WTC11 (cell line): ENCODE results near the gene TRAPPC10.

Source experiments
- ATF3 ChIP-seq: sonication (generic); formaldehyde crosslinking; conservative IDR thresholded peaks from 2 replicates; pipeline ENCODE4 v1.8.1; 2022; ENCODE audit warnings: mild to moderate bottlenecking, missing genetic modification reagents
- ATF6 ChIP-seq: sonication (generic); formaldehyde crosslinking; IDR thresholded peaks from 2 replicates; pipeline ENCODE4 v1.8.1; 2023; ENCODE audit warnings: mild to moderate bottlenecking, missing genetic modification reagents
- CTCF ChIP-seq: fragments of 200-600 bp; IDR thresholded peaks from 2 replicates; pipeline ENCODE4 v1.8.0; 2022; ENCODE audit warnings: antibody characterized with exemption
- E2F5 ChIP-seq: sonication (generic); formaldehyde crosslinking; IDR thresholded peaks from 2 replicates; pipeline ENCODE4 v1.8.1; 2022; ENCODE audit warnings: mild to moderate bottlenecking, moderate library complexity, missing genetic modification reagents
- MAX ChIP-seq: sonication (generic); formaldehyde crosslinking; IDR thresholded peaks from 2 replicates; pipeline ENCODE4 v1.8.0; 2022; ENCODE audit warnings: mild to moderate bottlenecking, missing genetic modification reagents
- NR2C2 ChIP-seq: sonication (generic); formaldehyde crosslinking; IDR thresholded peaks from 2 replicates; pipeline ENCODE4 v1.8.0; 2022; ENCODE audit warnings: mild to moderate bottlenecking, missing genetic modification reagents
- ZNF219 ChIP-seq: sonication (generic); formaldehyde crosslinking; IDR thresholded peaks from 2 replicates; pipeline ENCODE4 v1.8.0; 2023; ENCODE audit warnings: missing genetic modification reagents, mild to moderate bottlenecking, borderline replicate concordance

GRCh38 chr21:44020551-44020950 is 8.4 kb downstream of the TRAPPC10 start:
- TF ChIP-seq CTCF (no peak), NR2C2 (CRISPR knock-in tag) (no peak), ATF6 (CRISPR knock-in tag) (no peak), E2F5 (CRISPR knock-in tag) (no peak), ZNF219 (CRISPR knock-in tag) (no peak), MAX (no peak), ATF3 (no peak)
